ENCODE measurements around the gene SHOC2.

DNA sequence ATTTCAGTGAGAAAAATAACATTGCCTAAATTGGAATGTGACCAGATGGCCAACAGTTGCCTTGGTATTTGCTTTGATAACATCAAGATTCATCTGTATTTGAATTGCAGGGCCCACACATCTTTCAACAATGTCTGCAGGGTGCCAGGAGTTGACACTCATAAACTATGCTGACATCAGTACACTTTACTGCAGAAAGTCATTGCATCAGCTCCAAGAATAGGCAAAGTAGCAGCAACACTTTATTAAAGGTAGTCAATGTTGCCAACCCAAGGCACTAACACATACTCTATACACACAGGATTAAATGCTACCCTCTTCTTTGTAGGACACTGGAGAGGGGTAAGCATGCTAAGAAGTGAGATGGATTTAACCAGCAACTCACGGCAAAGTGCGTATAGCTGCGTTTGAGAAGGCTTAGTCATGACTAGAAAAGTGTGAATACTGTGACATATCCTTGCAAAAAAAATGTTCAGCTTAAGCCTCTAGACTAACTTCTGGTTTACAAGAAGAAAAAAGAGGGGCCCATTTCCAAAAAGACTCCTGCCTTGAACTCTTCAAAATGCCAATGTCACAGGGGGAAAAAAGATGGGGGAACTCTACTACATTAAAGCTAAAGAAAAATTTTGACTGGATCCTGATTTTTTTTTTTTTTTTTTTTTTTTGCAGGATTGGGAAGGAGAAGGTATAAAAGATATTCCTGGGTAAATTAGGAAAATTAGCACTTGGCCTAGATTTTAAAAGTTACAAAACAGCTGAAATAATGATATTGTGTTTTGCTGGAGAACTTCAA is 2.7 kb upstream of the SHOC2 start:
- TF ChIP-seq EP300 (IDR thresholded peaks at IDR 0.05) (no peak), POLR2A (IDR thresholded peaks at IDR 0.05) (no peak)
- TF ChIP-seq, protein P1, sequence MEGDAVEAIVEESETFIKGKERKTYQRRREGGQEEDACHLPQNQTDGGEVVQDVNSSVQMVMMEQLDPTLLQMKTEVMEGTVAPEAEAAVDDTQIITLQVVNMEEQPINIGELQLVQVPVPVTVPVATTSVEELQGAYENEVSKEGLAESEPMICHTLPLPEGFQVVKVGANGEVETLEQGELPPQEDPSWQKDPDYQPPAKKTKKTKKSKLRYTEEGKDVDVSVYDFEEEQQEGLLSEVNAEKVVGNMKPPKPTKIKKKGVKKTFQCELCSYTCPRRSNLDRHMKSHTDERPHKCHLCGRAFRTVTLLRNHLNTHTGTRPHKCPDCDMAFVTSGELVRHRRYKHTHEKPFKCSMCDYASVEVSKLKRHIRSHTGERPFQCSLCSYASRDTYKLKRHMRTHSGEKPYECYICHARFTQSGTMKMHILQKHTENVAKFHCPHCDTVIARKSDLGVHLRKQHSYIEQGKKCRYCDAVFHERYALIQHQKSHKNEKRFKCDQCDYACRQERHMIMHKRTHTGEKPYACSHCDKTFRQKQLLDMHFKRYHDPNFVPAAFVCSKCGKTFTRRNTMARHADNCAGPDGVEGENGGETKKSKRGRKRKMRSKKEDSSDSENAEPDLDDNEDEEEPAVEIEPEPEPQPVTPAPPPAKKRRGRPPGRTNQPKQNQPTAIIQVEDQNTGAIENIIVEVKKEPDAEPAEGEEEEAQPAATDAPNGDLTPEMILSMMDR (IDR thresholded peaks at IDR 0.05) = no peak

All from ovary (tissue), 3 donors.